IMR-90 (cell line): ENCODE measurements around the gene YPEL3. TPM values are rescaled to one million over a fixed set of nuclear protein-coding genes. Genes with fewer than 3 reads are reported as not detected.

ENCODE experiments used
- polyA plus RNA-seq, 3 experiments: library from polyadenylated mRNA; depleted of rRNA; stranded (reverse); fragments of >200 nt; gene quantifications; 2 replicates each; pipeline ENCODE4 v1.2.3, GENCODE V29; 2012; ENCODE audit warnings: low replicate concordance in 1 of 3
- total RNA-seq: library from RNA; depleted of rRNA; stranded (reverse); fragments of >200 nt; gene quantifications from 2 replicates; pipeline ENCODE4 v1.2.3, GENCODE V29; 2012
- TF ChIP-seq, protein P1 (sequence below): fragments of 150-350 bp; IDR thresholded peaks from 2 replicates; pipeline ENCODE4 v1.6.1; 2017; ENCODE audit warnings: mild to moderate bottlenecking, antibody characterized with exemption, low read length, low read depth

Gene YPEL3
- total and polyA plus RNA-seq, 2 of the 4 experiments (the other 2 are of a cell fraction) = 1.1 to 25.6 TPM

DNA sequence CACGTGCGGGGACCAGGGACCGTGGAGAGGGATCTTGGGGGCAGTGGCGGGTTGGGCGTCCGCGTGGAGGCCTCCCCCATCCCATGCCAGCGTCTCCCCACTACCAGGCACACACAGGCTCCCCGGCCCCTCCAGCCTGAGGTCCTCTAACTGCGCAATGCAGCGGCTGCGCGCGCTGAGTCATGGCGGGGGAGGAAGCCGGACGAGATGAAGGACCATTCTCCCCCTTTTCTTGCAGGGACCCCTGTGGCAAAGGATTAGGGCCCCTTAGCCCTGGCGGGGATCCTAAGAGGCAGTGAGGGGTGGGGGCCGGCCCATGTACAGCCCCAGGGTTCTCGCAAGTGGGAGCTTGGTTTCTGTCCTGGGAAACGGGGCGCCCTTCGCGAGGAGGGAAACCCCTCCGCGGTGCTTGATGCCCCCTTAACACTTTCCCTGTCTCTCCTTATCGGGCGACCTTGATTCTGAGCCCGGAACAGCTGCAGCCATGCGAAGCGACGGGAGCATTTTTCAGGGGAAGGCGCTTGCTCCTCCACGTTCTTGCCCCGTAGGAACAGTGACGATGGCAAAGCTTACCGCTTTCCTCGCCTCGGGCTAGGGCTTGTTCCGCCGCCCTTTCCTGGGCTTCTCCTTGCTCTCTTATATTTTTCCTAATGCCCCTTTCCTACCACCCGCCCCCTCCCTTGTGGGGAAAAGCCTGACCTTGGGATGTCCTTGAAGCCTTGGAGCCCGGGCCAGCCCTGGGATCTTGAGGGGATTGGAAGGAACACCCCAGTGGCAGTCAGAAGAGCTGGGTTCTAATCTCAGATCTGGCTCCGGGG is 29.9 kb downstream of the YPEL3 start (continued):
- TF ChIP-seq, protein P1, sequence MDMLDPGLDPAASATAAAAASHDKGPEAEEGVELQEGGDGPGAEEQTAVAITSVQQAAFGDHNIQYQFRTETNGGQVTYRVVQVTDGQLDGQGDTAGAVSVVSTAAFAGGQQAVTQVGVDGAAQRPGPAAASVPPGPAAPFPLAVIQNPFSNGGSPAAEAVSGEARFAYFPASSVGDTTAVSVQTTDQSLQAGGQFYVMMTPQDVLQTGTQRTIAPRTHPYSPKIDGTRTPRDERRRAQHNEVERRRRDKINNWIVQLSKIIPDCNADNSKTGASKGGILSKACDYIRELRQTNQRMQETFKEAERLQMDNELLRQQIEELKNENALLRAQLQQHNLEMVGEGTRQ = no peak; the same call in 1 of the 2 replicates
